Ishikawa (cell line): Measurements from ENCODE around the gene SLC6A6.

ENCODE experiments used
- EGR1 ChIP-seq: IDR thresholded peaks from 2 replicates; pipeline ENCODE4 v1.6.1; 2012
- EP300 ChIP-seq: IDR thresholded peaks from 2 replicates; pipeline ENCODE4 v1.6.1; 2012; ENCODE audit warnings: borderline replicate concordance
- FOXM1 ChIP-seq: IDR thresholded peaks from 2 replicates; pipeline ENCODE4 v1.6.1; 2012; ENCODE audit warnings: low read depth, borderline replicate concordance
- TCF12 ChIP-seq: IDR thresholded peaks from 2 replicates; pipeline ENCODE4 v1.6.1; 2012; ENCODE audit warnings: low read depth

- TF ChIP-seq TCF12 (peak; percentile 97), EGR1 (no peak; the same call in 1 of the 2 replicates), FOXM1 (peak; percentile 66), EP300 (peak; percentile 92)
Observed at GRCh38 chr3:14452740-14453710, 50.6 kb downstream of the SLC6A6 start.
